22Rv1 (cell line): ENCODE measurements around the gene AGTRAP.

Experiments
- CTCF ChIP-seq: fragments of 450-650 bp; IDR thresholded peaks from 2 replicates; pipeline ENCODE4 v1.5.1; 2017; ENCODE audit warnings: mild to moderate bottlenecking
- ZFX ChIP-seq: fragments of 450-650 bp; IDR thresholded peaks from 2 replicates; pipeline ENCODE4 v1.6.1; 2017; ENCODE audit warnings: antibody characterized with exemption, borderline replicate concordance

GRCh38 chr1:11721311-11721710 lies 14.6 kb upstream of the AGTRAP start:
- no peak for TF ChIP-seq CTCF
- TF ChIP-seq ZFX: no peak
